ENCODE results near the gene FKBP9. TPM values are rescaled to one million over a fixed set of nuclear protein-coding genes. Genes with fewer than 3 reads are reported as not detected.
"Not testable (repeated sequence)": the region's sequence is repeated elsewhere in the genome, so short reads cannot be mapped to it uniquely, and the experiment has no call there.

FKBP9 gene
- total RNA-seq, 1 experiment from 2014 or later: 139 TPM

- H3K27me3 Mint-ChIP-seq (ENCODE audit: insufficient read depth, unreplicated experiment); H3K4me3 Mint-ChIP-seq (ENCODE audit: unreplicated experiment); BruUV-seq (replicated peaks); POLR2A ChIA-PET; intact Hi-C loops (cut with micrococcal nuclease); H3K9me3 Mint-ChIP-seq (ENCODE audit: unreplicated experiment); DNase-seq (ENCODE audit: unreplicated experiment); H3K4me1 Mint-ChIP-seq (ENCODE audit: insufficient read depth, unreplicated experiment); H3K27ac Mint-ChIP-seq (ENCODE audit: low read depth, unreplicated experiment); CTCF ChIA-PET: not testable (repeated sequence)
- H3K36me3 Mint-ChIP-seq (ENCODE audit: insufficient read depth, unreplicated experiment): peaks cover 43% of the 10 kb centered on the region
Measured at GRCh38 chr7:32991068-32991585, 33.9 kb downstream of the FKBP9 start.

GRCh38 chr7:32991975-32992700 is 34.9 kb downstream of the FKBP9 start:
- H3K9me3 Mint-ChIP-seq (ENCODE audit: unreplicated experiment); intact Hi-C loops (cut with micrococcal nuclease); POLR2A ChIA-PET; CTCF ChIA-PET; BruUV-seq (replicated peaks); H3K27me3 Mint-ChIP-seq (ENCODE audit: insufficient read depth, unreplicated experiment); DNase-seq (ENCODE audit: unreplicated experiment); H3K4me3 Mint-ChIP-seq (ENCODE audit: unreplicated experiment); H3K4me1 Mint-ChIP-seq (ENCODE audit: insufficient read depth, unreplicated experiment): not testable (repeated sequence)
- Mint-ChIP-seq H3K27ac (ENCODE audit: low read depth, unreplicated experiment) (peak overlapping the region; percentile 8), H3K36me3 (ENCODE audit: insufficient read depth, unreplicated experiment) (peaks cover 43% of the 10 kb centered on the region)

DNA sequence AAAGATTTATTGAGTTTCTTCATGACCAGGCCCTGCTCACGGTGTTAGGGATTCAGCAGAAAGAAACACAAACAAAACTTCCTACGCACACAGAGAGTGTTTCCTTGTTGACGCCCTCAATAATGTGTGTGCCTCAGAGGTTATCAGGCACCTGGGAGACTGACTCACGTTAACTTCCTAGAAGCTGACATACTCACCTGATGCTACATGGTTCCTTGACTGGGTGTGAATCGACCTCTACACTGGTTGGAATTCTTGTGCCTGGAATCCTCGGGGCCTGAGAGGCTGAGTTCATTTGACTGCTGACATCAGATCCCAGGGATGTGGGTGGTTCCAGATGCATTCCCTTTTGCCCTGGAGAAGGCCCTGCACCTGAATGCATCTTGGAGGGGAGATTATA is 35.5 kb downstream of the FKBP9 start:
- H3K36me3 Mint-ChIP-seq (ENCODE audit: insufficient read depth, unreplicated experiment): peaks cover 41% of the 10 kb centered on the region
- H3K4me1 Mint-ChIP-seq (ENCODE audit: insufficient read depth, unreplicated experiment); H3K9me3 Mint-ChIP-seq (ENCODE audit: unreplicated experiment); H3K4me3 Mint-ChIP-seq (ENCODE audit: unreplicated experiment); POLR2A ChIA-PET; intact Hi-C loops (cut with micrococcal nuclease); CTCF ChIA-PET; BruUV-seq (replicated peaks); H3K27me3 Mint-ChIP-seq (ENCODE audit: insufficient read depth, unreplicated experiment); DNase-seq (ENCODE audit: unreplicated experiment): not testable (repeated sequence)
- H3K27ac Mint-ChIP-seq (ENCODE audit: low read depth, unreplicated experiment): peak overlapping the region; percentile 8

GRCh38 chr7:32997956-32998355 is 40.7 kb downstream of the FKBP9 start:
- BruUV-seq (replicated peaks); CTCF ChIA-PET; H3K27ac Mint-ChIP-seq (ENCODE audit: low read depth, unreplicated experiment); H3K4me1 Mint-ChIP-seq (ENCODE audit: insufficient read depth, unreplicated experiment); H3K9me3 Mint-ChIP-seq (ENCODE audit: unreplicated experiment); H3K4me3 Mint-ChIP-seq (ENCODE audit: unreplicated experiment); DNase-seq (ENCODE audit: unreplicated experiment); POLR2A ChIA-PET; H3K27me3 Mint-ChIP-seq (ENCODE audit: insufficient read depth, unreplicated experiment); intact Hi-C loops (cut with micrococcal nuclease): not testable (repeated sequence)
- peaks cover 17% of the 10 kb centered on the region for H3K36me3 Mint-ChIP-seq (ENCODE audit: insufficient read depth, unreplicated experiment)

GRCh38 chr7:32998361-32999171 is 41.3 kb downstream of the FKBP9 start:
- peaks cover 22% of the 10 kb centered on the region for H3K36me3 Mint-ChIP-seq (ENCODE audit: insufficient read depth, unreplicated experiment)
- POLR2A ChIA-PET; BruUV-seq (replicated peaks); H3K9me3 Mint-ChIP-seq (ENCODE audit: unreplicated experiment); H3K4me1 Mint-ChIP-seq (ENCODE audit: insufficient read depth, unreplicated experiment); H3K4me3 Mint-ChIP-seq (ENCODE audit: unreplicated experiment); CTCF ChIA-PET; H3K27me3 Mint-ChIP-seq (ENCODE audit: insufficient read depth, unreplicated experiment); H3K27ac Mint-ChIP-seq (ENCODE audit: low read depth, unreplicated experiment); intact Hi-C loops (cut with micrococcal nuclease): not testable (repeated sequence)
- peak; percentile 11 for DNase-seq (ENCODE audit: unreplicated experiment)

DNA sequence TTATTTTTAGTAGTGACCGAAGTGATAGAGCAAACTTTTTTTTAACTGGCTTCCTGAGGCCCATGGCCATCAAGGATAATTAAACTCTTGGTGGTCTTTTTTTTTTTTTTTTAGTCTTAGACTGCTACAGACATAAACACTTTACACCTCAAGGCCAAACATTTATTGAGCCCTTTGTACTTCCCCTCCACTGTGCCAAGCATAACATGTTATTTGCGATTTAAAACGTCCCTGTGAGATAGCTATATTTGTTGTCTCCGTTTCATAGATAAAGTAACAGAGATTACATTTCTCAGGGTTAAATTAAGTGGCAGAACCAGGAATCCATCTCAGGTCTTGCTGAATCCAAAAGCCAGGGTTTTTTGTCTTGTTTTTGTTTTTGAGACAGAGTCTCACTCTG is 42.1 kb downstream of the FKBP9 start:
- H3K4me3 Mint-ChIP-seq (ENCODE audit: unreplicated experiment); CTCF ChIA-PET; H3K9me3 Mint-ChIP-seq (ENCODE audit: unreplicated experiment); BruUV-seq (replicated peaks); intact Hi-C loops (cut with micrococcal nuclease); H3K4me1 Mint-ChIP-seq (ENCODE audit: insufficient read depth, unreplicated experiment); DNase-seq (ENCODE audit: unreplicated experiment); POLR2A ChIA-PET; H3K27ac Mint-ChIP-seq (ENCODE audit: low read depth, unreplicated experiment); H3K27me3 Mint-ChIP-seq (ENCODE audit: insufficient read depth, unreplicated experiment): not testable (repeated sequence)
- H3K36me3 Mint-ChIP-seq (ENCODE audit: insufficient read depth, unreplicated experiment): peaks cover 16% of the 10 kb centered on the region

DNA sequence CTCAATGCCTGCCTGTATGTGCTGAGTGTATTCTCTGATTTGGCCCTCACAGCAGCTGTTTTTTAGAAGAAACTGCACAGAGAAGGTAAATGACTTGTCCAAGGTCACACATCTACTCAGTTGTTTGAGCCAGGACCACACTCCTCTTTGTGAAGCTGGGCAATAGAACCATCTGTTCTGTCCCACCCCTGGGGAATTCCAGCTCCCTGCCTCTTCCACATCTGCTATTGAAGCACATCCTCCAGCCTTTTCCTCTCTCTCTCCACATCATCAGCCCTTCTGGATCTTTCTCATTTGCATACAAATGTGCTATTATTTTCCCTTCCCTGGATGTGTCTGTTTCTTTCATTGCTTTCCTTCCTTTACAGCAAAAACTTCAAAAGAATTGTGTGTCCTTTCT is 45.9 kb downstream of the FKBP9 start:
- H3K4me1 Mint-ChIP-seq (ENCODE audit: insufficient read depth, unreplicated experiment); H3K27me3 Mint-ChIP-seq (ENCODE audit: insufficient read depth, unreplicated experiment); POLR2A ChIA-PET; intact Hi-C loops (cut with micrococcal nuclease); CTCF ChIA-PET; BruUV-seq (replicated peaks); H3K4me3 Mint-ChIP-seq (ENCODE audit: unreplicated experiment); H3K9me3 Mint-ChIP-seq (ENCODE audit: unreplicated experiment); H3K27ac Mint-ChIP-seq (ENCODE audit: low read depth, unreplicated experiment); DNase-seq (ENCODE audit: unreplicated experiment): not testable (repeated sequence)
- H3K36me3 Mint-ChIP-seq (ENCODE audit: insufficient read depth, unreplicated experiment): peaks cover 37% of the 10 kb centered on the region

- intact Hi-C loops (cut with micrococcal nuclease); H3K4me3 Mint-ChIP-seq (ENCODE audit: unreplicated experiment); H3K27me3 Mint-ChIP-seq (ENCODE audit: insufficient read depth, unreplicated experiment); H3K9me3 Mint-ChIP-seq (ENCODE audit: unreplicated experiment); POLR2A ChIA-PET; H3K4me1 Mint-ChIP-seq (ENCODE audit: insufficient read depth, unreplicated experiment); DNase-seq (ENCODE audit: unreplicated experiment); H3K27ac Mint-ChIP-seq (ENCODE audit: low read depth, unreplicated experiment); BruUV-seq (replicated peaks): not testable (repeated sequence)
- peaks cover 45% of the 10 kb centered on the region for H3K36me3 Mint-ChIP-seq (ENCODE audit: insufficient read depth, unreplicated experiment)
- CTCF ChIA-PET: interaction anchor here (0.7 kb wide), 1 partner anchor 222 kb away, joined by 3 read pairs; no protein-coding TSS in a partner anchor
Measured at GRCh38 chr7:33004104-33004616, 46.9 kb downstream of the FKBP9 start.

DNA sequence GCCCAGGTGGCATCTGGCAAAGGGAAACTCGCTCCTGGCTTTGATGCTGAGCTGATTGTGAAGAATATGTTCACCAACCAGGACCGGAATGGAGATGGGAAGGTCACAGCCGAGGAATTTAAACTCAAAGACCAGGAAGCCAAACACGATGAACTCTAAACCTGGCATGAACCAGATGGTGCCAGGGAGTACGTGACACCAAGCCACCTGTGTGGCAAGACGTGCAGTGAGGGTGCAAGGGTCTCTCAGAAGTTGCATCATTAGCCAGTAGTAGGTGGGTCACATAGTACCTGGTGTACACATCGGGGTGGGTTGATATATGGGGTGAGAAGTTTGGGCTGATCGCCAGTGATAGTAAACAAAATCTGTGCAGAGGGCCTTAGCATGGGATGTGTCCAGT is 48.0 kb downstream of the FKBP9 start:
- CTCF ChIA-PET: interaction anchor here (0.7 kb wide), 1 partner anchor 103 kb away, joined by 3 read pairs; no protein-coding TSS in a partner anchor
- H3K4me3 Mint-ChIP-seq (ENCODE audit: unreplicated experiment); intact Hi-C loops (cut with micrococcal nuclease); DNase-seq (ENCODE audit: unreplicated experiment); H3K27me3 Mint-ChIP-seq (ENCODE audit: insufficient read depth, unreplicated experiment); H3K4me1 Mint-ChIP-seq (ENCODE audit: insufficient read depth, unreplicated experiment); H3K9me3 Mint-ChIP-seq (ENCODE audit: unreplicated experiment); BruUV-seq (replicated peaks); POLR2A ChIA-PET; H3K27ac Mint-ChIP-seq (ENCODE audit: low read depth, unreplicated experiment): not testable (repeated sequence)
- peaks cover 55% of the 10 kb centered on the region for H3K36me3 Mint-ChIP-seq (ENCODE audit: insufficient read depth, unreplicated experiment)

All from MCF 10A (cell line).